PFSK-1 (cell line): ENCODE measurements around the gene STXBP3.

ENCODE experiments used
- FOXP2 ChIP-seq: optimal IDR thresholded peaks from 2 replicates; pipeline ENCODE3; 2011; ENCODE audit warnings: borderline replicate concordance, control low read depth, inconsistent platforms; ENCODE audit not compliant: insufficient read depth; ENCODE audit errors: extremely low read length, extremely low read depth
- POLR2AphosphoS5 ChIP-seq: IDR thresholded peaks from 2 replicates; pipeline ENCODE4 v1.6.1; 2012; ENCODE audit warnings: low read depth, mild to moderate bottlenecking, control low read depth, low read length, moderate library complexity
- REST ChIP-seq, 2 experiments: IDR thresholded peaks; 2 replicates each; pipeline versions ENCODE4 v1.6.1 to v1.8.0; 2011 to 2012; ENCODE audit warnings: low read depth in 2 of 2, low read length in 2 of 2, control low read depth in 1 of 2, inconsistent platforms in 1 of 2, mild to moderate bottlenecking in 1 of 2, moderate library complexity in 1 of 2; ENCODE audit not compliant: insufficient read depth in 1 of 2
- SIN3A ChIP-seq: IDR thresholded peaks from 2 replicates; pipeline ENCODE4 v1.6.1; 2012; ENCODE audit warnings: mild to moderate bottlenecking, low read length, moderate library complexity, borderline replicate concordance; ENCODE audit not compliant: insufficient read depth
- TAF1 ChIP-seq: IDR thresholded peaks from 2 replicates; pipeline ENCODE4 v1.6.1; 2012; ENCODE audit warnings: low read length, control low read depth, borderline replicate concordance; ENCODE audit not compliant: insufficient read depth

- TF ChIP-seq POLR2AphosphoS5 (no peak), FOXP2 (no peak), TAF1 (no peak), REST (IDR thresholded peaks at IDR 0.05; ENCODE audit: insufficient read depth in 1 of 2, low read depth in 2 of 2, low read length in 2 of 2) (no peak), SIN3A (no peak)
Measured at GRCh38 chr1:108848806-108849205, 102.3 kb downstream of the STXBP3 start.
